ENCODE results near the gene FAM193A.
"Not testable (repeated sequence)": the region's sequence is repeated elsewhere in the genome, so short reads cannot be mapped to it uniquely, and the experiment has no call there.

Gene FAM193A

DNA sequence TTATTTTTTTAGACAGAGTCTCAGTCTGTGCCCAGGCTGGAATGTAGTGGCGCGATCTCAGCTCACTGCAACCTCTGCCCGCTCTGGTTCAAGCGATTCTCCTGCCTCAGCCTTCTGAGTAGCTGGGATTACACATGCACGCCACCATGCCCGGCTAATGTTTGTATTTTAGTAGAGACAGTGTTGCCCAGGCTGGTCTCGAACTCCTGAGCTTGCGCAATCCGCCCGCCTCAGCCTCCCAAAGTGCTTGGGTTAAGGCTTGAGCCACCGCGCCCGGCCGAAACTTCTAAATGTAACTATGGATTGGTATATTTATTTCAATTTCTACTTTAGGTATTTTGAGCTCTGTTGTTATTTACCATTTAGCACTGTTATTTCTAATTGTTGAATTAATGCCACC lies 79.4 kb downstream of the FAM193A start:
- DNase-seq (ENCODE audit: insufficient read length, low spot score) (no peak), FAIRE-seq (no peak)
- TF ChIP-seq, protein P1, sequence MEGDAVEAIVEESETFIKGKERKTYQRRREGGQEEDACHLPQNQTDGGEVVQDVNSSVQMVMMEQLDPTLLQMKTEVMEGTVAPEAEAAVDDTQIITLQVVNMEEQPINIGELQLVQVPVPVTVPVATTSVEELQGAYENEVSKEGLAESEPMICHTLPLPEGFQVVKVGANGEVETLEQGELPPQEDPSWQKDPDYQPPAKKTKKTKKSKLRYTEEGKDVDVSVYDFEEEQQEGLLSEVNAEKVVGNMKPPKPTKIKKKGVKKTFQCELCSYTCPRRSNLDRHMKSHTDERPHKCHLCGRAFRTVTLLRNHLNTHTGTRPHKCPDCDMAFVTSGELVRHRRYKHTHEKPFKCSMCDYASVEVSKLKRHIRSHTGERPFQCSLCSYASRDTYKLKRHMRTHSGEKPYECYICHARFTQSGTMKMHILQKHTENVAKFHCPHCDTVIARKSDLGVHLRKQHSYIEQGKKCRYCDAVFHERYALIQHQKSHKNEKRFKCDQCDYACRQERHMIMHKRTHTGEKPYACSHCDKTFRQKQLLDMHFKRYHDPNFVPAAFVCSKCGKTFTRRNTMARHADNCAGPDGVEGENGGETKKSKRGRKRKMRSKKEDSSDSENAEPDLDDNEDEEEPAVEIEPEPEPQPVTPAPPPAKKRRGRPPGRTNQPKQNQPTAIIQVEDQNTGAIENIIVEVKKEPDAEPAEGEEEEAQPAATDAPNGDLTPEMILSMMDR (IDR thresholded peaks at IDR 0.05; ENCODE audit: insufficient read depth, missing control alignments) = no peak

DNA sequence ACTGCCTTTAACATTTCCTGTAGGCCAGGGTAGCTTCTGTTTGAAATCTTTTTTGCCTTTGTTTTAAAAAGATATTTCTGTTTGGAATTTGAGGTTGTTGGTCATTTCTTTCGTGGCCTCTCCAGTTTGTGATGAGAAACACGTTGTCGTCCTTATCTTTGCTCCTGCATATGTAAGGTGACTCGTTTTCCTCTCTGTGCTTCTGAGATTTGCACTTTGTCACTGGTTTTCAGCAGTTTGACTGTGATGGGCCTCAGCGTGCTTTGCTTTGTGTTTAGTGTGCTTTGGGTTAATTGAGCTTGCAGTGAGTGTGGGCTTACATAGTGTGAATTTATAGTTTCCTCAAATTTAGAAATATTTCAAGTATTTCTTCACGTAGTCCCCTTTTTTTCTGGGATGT lies 81.5 kb downstream of the FAM193A start:
- TF ChIP-seq, protein P1 (IDR thresholded peaks at IDR 0.05; ENCODE audit: insufficient read depth, missing control alignments) = no peak
- FAIRE-seq (no peak), DNase-seq (ENCODE audit: insufficient read length, low spot score) (no peak)

DNA sequence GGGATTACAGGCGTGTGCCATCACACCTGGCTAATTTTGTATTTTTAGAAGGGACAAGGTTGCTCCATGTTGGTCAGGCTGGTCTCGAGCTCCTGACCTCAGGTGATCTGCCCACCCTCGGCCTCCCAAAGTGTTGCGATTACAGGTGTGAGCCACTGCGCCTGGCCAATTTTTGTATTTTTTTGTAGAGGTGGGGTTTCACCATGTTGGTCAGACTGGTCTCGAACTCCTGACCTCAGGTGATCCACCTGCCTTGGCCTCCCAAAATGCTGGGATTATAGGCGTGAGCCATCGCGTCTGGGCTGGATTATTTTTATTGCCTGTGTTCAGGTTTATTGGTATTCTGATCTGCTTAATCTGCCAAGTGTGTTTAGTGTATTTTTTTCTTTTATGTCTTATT lies 82.3 kb downstream of the FAM193A start:
- DNase-seq (ENCODE audit: insufficient read length, low spot score); FAIRE-seq: not testable (repeated sequence)

GRCh38 chr4:2619459-2619858 lies 83.0 kb downstream of the FAM193A start:
- FAIRE-seq (no peak), DNase-seq (ENCODE audit: insufficient read length, low spot score) (no peak)
- TF ChIP-seq, protein P1 (IDR thresholded peaks at IDR 0.05; ENCODE audit: insufficient read depth, missing control alignments) = no peak

DNA sequence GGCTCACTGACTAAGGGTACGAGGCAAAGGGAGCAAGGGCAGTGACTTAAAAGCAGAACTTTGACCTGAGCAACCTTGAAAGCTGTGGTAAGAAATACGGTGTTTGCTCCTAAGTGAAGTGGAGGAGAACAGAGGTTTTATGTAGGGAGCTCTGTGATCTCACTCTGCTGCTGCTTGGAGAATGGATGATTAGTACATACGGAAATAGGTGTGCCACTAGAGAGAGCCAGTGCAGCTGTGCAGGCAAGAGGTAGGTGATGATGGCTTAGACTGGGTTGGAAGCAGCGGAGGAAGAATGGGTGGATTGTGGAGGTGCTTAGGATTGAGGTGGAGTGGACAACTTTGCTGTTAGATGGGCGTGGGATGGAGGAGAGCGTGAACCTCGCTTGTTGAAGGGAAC lies 85.0 kb downstream of the FAM193A start:
- TF ChIP-seq, protein P1 (IDR thresholded peaks at IDR 0.05; ENCODE audit: insufficient read depth, missing control alignments) = no peak
- DNase-seq (ENCODE audit: insufficient read length, low spot score) = no peak
- FAIRE-seq = no peak

GRCh38 chr4:2623442-2623841 lies 87.0 kb downstream of the FAM193A start:
- DNase-seq (ENCODE audit: insufficient read length, low spot score) (no peak), FAIRE-seq (no peak)
- TF ChIP-seq, protein P1 (IDR thresholded peaks at IDR 0.05; ENCODE audit: insufficient read depth, missing control alignments) = no peak

DNA sequence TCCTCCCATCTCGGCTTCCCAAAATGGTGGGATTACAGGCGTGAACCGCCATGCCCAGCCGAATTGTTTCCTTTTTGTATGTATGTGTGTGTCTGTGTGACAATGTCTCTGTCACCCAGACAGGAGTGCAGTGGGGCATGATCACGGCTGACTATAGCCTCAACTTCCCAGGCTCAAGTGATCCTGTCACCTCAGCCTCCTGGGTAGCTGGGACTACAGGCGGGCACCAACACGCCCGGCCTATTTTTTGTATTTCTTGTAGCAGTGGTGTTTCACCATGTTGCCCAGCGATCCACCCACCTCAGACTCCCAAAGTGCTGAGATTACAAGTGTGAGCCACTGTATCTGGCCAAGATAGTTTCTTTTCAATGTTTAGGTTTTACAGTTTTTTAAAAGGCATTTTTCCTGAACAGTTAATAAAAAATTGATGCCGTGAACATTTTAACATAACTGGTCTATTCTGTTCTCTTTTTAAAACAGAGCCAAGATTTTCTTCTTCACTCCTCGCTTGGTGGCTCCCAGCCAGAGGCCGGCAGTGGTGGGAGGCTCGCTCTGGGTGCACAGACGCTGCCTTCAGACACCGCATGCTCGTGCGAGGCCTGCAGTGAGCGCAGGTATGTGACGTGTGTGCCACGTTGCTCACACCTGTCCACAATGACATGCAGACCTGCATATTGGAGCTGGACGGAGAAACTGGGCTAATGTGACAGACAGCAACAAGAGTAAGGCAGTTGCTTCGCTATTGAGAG lies 88.5 kb downstream of the FAM193A start:
- DNase-seq (ENCODE audit: insufficient read length, low spot score) (no peak), FAIRE-seq (no peak)
- TF ChIP-seq, protein P1 (IDR thresholded peaks at IDR 0.05; ENCODE audit: insufficient read depth, missing control alignments) = no peak

Measured in D721Med (cell line).